IMR-90 (cell line): ENCODE results near the gene FBXO31.

Source experiments
- BHLHE40 ChIP-seq: fragments of 150-350 bp; IDR thresholded peaks from 2 replicates; pipeline ENCODE4 v1.6.1; 2016; ENCODE audit warnings: mild to moderate bottlenecking, low read depth, low read length
- CEBPB ChIP-seq: IDR thresholded peaks from 2 replicates; pipeline ENCODE4 v1.6.1; 2012; ENCODE audit warnings: low read depth, low read length, improper control_type of control experiment
- FOS ChIP-seq: fragments of 150-350 bp; IDR thresholded peaks from 2 replicates; pipeline ENCODE4 v1.6.1; 2016; ENCODE audit warnings: low read depth, low read length
- MAFK ChIP-seq: IDR thresholded peaks from 2 replicates; pipeline ENCODE4 v1.6.1; 2012; ENCODE audit warnings: low read depth, low read length, improper control_type of control experiment
- MAZ ChIP-seq: IDR thresholded peaks from 2 replicates; pipeline ENCODE4 v1.6.1; 2012; ENCODE audit warnings: low read depth, mild to moderate bottlenecking, low read length, improper control_type of control experiment, moderate library complexity, borderline replicate concordance
- NFE2L2 ChIP-seq: fragments of 150-350 bp; IDR thresholded peaks from 2 replicates; pipeline ENCODE4 v1.6.1; 2016; ENCODE audit warnings: low read depth, mild to moderate bottlenecking, low read length
- POLR2A ChIP-seq: IDR thresholded peaks from 2 replicates; pipeline ENCODE4 v1.6.1; 2012; ENCODE audit warnings: mild to moderate bottlenecking, low read depth, low read length
- RCOR1 ChIP-seq: IDR thresholded peaks from 2 replicates; pipeline ENCODE4 v1.6.1; 2012; ENCODE audit warnings: mild to moderate bottlenecking, low read length, improper control_type of control experiment; ENCODE audit not compliant: insufficient replicate concordance
- SMC3 ChIP-seq: fragments of 150-350 bp; IDR thresholded peaks from 2 replicates; pipeline ENCODE4 v1.6.1; 2016; ENCODE audit warnings: low read depth, mild to moderate bottlenecking, antibody characterized with exemption, low read length, moderate library complexity
- TF ChIP-seq, protein P1 (sequence below): conservative IDR thresholded peaks from 2 replicates; pipeline ENCODE4 v1.5.1; 2012; ENCODE audit warnings: mild to moderate bottlenecking, low read depth, low read length, improper control_type of control experiment
- TF ChIP-seq, protein P2 (sequence below): fragments of 150-350 bp; IDR thresholded peaks from 2 replicates; pipeline ENCODE4 v1.6.1; 2017; ENCODE audit warnings: mild to moderate bottlenecking, antibody characterized with exemption, low read length, low read depth

DNA sequence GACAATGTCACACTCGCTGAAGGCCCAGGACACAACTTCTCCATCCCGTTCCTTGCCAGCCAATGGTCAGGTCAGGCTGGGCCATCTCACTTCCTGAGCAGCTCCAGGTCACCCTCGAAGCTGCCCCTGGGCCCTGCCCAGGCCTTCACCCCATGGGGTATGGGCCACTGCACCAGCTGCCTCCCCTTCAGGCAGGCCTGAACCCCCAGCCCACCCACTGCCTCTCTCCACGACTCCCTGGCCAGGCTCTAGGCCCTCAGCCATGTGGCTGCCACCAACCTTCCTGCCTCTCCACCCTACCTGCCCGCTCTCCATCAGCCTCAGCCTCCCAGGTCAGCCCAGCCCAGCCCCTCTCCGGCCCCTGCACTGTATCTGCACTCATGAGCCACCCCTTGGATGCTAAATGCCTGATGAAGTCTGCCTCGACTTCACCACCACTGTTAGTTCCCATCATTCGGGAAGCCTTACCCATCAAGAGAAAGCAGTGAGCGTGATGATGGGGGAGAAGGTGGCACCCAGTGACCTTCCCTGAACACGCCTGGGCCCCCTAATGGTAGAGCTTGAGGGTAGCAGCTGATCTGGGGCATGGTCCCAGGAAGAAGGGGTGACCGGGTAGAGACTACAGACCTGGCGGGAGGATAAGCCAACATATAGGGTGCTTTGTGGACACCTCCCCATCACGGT, 35.5 kb downstream of the FBXO31 start:
- TF ChIP-seq, protein P1, sequence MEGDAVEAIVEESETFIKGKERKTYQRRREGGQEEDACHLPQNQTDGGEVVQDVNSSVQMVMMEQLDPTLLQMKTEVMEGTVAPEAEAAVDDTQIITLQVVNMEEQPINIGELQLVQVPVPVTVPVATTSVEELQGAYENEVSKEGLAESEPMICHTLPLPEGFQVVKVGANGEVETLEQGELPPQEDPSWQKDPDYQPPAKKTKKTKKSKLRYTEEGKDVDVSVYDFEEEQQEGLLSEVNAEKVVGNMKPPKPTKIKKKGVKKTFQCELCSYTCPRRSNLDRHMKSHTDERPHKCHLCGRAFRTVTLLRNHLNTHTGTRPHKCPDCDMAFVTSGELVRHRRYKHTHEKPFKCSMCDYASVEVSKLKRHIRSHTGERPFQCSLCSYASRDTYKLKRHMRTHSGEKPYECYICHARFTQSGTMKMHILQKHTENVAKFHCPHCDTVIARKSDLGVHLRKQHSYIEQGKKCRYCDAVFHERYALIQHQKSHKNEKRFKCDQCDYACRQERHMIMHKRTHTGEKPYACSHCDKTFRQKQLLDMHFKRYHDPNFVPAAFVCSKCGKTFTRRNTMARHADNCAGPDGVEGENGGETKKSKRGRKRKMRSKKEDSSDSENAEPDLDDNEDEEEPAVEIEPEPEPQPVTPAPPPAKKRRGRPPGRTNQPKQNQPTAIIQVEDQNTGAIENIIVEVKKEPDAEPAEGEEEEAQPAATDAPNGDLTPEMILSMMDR, result no peak
- TF ChIP-seq POLR2A, result no peak
- TF ChIP-seq, protein P2, sequence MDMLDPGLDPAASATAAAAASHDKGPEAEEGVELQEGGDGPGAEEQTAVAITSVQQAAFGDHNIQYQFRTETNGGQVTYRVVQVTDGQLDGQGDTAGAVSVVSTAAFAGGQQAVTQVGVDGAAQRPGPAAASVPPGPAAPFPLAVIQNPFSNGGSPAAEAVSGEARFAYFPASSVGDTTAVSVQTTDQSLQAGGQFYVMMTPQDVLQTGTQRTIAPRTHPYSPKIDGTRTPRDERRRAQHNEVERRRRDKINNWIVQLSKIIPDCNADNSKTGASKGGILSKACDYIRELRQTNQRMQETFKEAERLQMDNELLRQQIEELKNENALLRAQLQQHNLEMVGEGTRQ, result no peak
- no peak for TF ChIP-seq CEBPB
- no peak for TF ChIP-seq FOS
- TF ChIP-seq BHLHE40, result no peak
- no peak for TF ChIP-seq MAFK
- no peak for TF ChIP-seq SMC3
- no peak for TF ChIP-seq NFE2L2
- TF ChIP-seq MAZ, result no peak
- TF ChIP-seq RCOR1, result no peak
